NCI-H524 (cell line): Measurements from ENCODE around the gene SYVN1.
A peak's percentile ranks its signal among the peaks of the same experiment; 100 is the strongest.
"Not testable (repeated sequence)": the region's sequence is repeated elsewhere in the genome, so short reads cannot be mapped to it uniquely, and the experiment has no call there.

Experiments
- DNase-seq, 2 experiments: peaks; one replicate each; lab custom pipeline; 2025; lab: John Stamatoyannopoulos, UW

SYVN1 gene

GRCh38 chr11:65151331-65151899 is 17.1 kb upstream of the SYVN1 start:
- no peak for DNase-seq

DNA sequence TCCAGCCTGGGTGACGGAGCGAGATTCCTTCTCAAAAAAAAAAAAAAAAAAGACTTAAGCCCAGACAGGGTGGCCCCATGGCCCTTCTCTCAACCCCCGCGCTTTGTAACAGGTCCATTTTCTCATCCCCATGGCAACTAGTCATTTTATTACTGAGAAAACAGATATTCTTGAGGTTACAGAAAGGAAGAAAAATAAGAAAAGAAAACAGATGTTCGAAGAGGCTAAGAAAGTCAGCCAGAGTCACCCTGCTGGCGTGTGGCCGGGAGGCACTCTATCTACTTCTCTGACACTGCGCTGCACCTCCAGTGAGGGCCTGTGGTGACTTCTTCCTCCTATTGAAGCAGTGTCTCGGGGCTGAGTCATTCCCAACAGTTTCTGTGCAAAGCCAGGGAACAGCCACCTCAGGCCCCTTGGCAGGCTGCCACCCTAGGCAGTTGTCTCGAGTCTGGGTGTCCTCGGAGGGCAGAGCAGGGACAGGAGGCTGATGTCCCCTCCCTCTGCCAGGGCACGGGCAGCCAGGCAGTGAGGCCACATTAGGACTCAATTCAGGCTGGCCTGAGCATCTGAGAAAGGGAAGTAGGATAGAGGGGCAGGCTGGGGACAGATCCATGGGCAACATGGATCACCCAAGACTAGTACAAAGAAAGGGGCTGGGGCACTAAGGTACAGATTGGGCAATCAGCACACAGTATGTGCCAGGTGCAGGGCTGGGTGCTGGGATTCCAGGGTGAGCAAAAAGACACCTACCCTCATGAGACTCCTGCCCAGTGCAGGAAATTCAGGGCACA is 16.4 kb upstream of the SYVN1 start:
- peak; percentile 26 to 64 for DNase-seq

- DNase-seq, result not testable (repeated sequence)
Observed at GRCh38 chr11:65150131-65150508, 15.8 kb upstream of the SYVN1 start.

DNA sequence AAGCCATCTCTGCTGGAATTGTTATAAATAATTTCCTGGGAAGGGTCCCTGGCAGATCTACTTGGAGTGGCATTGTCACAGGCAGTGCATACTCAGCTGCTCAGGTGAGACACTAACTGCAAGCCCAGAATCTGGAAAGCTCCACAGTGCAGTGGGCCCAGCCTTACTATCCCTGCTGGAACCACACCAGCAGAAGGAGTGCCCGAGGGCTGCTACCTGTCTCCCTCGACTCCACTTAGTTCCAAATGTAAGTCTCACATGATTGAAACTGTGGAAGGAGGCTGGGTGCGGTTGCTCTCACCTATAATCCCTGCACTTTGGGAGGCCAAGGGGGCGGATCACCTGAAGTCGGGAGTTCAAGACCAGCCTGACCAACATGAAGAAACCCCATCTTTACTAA is 14.3 kb upstream of the SYVN1 start:
- no peak for DNase-seq

- no peak for DNase-seq
Observed at GRCh38 chr11:65147352-65148075, 13.2 kb upstream of the SYVN1 start.

- no peak for DNase-seq
Observed at GRCh38 chr11:65141896-65142494, 7.7 kb upstream of the SYVN1 start.

DNA sequence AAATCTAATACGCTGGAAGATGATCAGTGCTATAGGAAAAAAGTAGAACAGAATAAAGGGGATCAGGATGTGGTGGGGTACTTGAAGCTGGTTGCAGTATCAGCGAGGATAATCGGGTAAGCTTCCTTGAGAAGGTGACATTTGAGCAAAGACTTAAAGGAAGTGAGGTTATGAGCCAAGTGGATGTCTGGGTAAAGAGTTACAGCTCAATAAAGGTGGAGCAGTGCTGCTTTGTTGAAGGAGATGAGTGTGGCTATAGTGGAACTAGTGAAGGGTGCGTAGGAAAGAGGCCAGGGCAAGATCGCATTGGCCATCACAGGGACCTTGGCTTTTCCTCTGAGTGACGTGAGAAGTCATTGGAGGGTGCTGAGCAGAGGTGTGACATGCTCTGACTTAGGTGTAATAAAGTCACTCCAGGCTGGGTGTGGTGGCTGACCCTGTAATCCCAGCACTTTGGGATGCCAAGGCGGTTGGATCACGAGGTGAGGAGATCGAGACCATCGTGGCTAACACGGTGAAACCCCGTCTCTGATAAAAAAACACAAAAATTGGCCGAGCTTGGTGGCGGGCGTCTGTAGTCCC is 2.3 kb upstream of the SYVN1 start:
- no peak for DNase-seq

GRCh38 chr11:65135633-65136145 is 1.4 kb upstream of the SYVN1 start:
- DNase-seq, result peak in 1 of 2 experiments; percentile 42

DNA sequence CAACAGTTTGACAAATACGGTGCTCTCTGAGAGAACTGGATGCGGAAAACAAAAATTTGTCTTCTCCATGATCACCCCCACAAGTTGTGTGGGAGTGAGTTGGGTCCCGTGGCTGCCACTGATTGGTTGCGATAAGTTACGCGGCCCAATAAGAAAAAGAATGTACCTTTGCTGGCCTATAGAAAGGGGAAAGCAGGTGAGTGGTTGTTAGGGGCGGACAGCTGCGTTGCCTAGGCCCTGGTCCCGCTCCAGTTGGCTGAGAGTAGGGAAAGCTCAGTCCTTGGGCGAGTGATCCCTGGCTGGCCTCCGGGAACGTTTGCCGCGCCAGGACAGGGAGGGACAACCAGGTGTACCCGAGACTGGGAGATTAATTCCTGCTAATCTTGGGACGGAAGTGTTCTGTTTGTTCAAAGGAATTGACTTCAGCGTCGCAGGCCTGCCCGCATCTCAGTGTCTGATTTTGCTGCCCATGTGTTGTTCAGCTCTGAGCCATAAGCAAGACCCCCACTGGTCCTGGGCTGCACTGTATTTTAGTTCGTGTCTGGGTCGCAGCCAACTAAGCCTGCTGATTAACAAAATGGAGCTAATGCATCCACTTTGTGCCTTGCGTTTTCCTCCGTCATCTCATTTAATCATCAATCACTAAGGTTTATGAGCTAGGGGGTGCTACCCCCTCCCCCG is 773 bp upstream of the SYVN1 start:
- DNase-seq, result peak; percentile 91 to 94

- DNase-seq, result no peak
Observed at GRCh38 chr11:65133724-65134123, 595 bp downstream of the SYVN1 start.

DNA sequence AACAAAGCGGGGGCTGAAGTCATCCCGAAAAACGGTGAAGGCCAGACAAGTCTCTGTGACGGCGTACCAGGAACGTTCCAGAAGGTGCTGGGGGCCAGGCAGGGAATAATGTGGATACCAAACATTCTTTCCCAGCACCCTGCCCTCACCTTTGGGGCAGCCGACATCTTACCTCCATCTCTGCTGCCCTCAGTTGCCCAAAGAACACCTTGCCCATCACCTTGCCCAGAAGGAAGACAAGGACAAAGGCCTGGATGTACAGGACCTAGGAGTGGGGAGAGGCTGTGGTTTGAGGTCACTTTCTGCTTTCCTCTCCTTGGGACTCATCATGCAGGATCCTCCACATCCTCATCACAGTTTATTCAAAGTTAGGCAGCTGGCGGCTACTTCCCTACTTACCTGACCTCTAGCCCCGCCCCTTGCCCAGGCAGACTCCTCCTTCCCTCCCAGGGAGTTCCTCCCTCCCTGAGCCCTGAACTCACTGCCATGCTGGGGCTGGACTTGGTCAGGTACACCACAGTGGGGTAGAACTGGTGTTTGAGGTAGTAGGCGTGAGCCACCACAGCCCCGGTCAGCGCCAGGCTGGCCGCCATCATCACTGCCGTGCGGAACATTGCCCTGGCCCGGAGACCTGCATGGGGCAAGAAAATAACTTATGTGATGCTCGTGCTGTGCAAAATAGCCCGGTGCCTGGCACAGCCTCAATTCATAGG is 1.2 kb downstream of the SYVN1 start:
- DNase-seq, result no peak

DNA sequence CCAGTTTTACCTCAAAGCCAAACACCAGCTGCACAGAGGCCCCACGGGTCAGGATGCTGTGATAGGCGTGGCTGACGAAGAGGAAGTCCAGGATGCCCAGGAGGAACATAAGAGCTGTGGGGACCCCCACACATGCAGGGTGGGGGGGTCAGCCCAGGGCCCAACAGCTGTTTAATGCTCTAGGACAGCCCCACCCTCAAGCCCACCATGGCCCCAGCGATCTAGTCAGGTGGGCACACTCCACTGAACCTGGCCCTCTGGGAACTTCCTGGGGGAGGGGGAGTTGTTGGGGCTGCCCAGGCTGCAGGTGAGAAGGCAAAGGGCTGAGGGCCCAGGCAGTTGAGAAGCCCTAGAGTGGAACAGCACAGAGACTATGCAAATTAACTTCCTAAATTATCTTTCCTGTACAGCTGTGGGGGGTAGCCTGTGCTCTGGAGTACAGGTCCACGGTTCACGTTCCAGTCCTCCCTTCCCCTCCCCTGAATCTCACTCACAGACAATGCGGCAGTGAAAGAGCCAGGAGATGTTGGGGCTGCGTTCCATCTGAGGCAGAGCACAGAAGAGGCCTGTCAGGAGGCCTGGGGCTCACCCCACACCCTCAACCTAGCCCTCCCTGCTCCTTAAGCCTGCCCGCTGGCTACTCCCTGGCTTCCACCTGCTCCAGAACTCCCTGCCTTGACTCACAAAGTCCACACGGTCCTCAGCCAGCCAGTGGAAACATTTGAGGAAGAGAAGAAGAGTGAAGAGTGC is 1.9 kb downstream of the SYVN1 start:
- DNase-seq, result no peak

DNA sequence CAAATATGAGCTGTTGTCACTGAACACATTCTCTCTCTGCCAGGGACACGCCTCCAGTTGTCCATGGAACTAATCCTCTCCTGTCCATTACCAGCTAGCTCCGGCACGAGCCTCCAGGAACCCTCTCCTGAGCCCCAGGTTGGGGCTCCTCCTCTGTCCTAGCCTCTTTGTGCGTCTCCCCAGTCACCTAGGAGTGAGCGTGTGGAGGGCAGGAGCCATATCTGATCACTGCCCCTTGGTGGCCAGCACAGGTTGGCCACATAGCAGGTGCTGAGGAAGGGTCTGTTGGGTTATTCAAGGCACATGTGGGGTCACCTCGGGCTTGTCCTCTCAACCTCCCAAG is 2.5 kb downstream of the SYVN1 start:
- no peak for DNase-seq

- DNase-seq, result no peak
Observed at GRCh38 chr11:65131417-65131776, 2.9 kb downstream of the SYVN1 start.

DNA sequence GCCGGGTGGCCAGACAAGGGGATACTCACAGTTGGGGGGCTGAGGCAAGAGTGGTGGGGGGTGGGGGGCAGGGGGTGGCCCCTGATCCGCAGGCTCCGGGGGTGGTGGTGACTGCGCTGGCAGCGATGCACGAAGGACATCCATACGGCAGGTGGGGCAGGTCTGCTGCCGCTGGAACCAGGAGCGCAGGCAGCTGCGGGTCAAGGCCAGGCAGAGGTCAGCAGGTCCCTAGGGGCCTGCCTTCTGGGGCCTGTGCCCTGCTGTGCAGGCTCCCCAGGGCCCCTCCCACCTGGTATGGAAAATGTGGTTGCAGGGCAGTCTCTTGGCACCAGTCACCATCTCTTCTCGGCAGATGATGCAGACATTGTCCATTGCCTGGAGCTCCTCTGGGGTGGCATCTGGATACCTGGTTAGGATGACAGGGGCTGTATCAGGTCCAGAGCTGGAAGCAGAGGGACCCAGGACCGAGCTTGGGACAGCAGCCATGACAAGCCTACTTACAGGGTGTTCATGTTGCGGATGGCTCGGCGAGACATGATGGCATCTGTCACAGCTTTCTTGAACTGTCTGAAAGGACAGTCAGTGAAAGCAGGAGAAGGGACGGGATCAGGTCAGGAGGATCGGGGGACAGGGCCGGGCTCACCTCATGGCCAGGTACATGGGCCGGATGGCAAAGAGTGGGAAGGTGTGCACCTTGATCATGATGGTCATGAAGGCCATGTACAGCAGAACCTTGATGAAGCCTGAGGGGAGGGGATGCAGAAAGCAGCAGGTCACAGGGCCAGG is 3.5 kb downstream of the SYVN1 start:
- DNase-seq, result no peak

DNA sequence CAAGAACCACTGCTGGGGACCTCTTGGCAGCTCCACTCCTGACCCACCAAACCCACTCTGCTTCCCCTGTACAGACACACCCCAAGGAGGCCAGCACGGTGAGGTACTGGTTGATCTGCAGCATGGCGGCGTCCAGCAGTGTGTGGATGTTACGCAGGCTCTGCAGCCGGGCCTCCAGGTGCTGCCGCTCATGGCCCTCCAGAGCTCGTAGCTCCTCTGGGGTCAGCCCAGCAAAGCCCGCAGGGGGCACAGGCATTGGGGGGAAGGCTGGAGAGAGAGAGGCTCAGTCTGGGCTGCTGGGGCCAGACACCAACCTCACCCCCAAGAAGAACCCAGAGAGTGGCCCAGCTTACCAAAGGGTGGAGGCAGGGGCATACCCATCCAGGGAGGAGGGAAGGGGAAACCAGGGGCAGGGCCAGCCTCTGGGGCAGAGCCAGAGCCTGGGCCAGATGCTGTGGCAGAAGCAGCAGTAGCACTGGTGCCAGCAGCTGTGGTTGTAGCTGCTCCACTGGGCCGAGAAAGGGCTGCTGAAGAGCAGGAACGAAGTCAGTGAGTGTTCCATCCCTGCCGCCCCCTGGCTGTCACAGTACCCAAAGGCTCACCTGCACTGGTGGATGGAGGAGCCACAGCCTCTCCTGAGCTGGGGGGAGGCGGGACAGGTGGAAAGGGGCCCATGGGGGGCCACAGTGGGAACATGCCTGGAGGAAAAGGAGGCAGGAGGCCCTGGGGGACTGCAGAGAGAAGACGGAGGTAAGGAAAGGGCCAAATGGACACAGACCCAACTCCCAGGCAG is 4.5 kb downstream of the SYVN1 start:
- DNase-seq, result no peak

- DNase-seq, result no peak
Observed at GRCh38 chr11:65128182-65129145, 5.9 kb downstream of the SYVN1 start.
